Fibroblast of skin of back (primary cell): Measurements from ENCODE around the gene BARHL1.

Source experiments
- DNase-seq: peaks from one replicate; pipeline ENCODE4 v3.0.0-alpha.2; 2013

The BARHL1 gene

DNA sequence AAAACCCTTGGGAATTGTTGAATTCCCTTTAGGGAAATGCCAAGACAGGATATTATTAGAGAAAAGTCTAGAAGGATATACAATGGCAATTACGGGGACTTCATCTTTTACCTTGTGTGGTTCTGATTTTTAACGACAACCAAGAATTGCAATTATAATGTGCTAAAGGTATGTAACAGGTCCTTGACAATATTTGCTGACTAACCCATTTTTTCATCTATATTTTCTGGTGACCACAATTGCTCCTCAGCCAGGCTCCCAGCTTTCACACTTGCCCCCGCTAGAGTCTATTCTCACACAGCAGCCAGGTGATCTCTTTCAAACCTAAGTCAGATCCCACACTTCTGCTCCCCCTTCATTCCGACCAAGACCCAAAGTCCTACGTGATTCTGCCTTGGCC, 34.3 kb downstream of the BARHL1 start:
- no peak for DNase-seq

DNA sequence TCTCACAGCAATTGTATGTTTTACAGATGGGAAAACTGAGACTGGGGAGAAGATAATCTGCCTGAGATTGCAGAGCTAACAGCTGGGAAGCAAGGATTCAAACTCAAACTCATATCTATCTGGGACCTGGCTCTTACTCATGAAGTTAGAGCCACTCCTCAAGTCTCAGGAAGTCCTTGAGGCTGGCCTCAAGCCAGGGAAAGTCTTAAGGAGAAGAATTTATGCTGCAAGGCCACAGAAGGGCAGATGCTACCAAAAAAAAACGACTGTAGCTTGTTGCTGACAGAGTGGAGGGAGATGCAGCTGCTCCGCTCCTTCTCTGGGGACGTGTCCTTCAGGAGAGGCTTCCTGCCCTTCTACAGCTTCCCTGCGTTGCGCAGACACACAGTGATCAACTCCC, 39.8 kb downstream of the BARHL1 start:
- peak; percentile 50 for DNase-seq

DNA sequence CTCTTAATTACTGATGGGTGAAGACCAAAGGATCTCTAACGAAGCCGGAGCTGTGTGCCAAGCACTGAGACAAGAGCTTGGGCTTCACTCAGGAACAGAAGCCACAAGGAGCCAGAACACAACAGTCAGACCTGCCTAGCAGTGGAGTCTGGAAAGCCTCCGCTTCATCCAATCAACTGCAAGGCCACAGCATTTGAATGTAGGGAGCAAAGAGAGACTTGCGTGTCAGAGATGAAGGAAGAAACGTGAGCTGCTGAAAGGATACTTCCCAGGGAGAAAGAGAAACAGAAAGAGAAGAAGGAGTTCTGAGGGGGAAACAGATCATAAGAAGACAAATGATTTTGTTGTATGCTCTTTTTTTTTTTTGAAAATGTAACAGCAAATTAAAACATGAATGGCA, 43.9 kb downstream of the BARHL1 start:
- no peak for DNase-seq

DNA sequence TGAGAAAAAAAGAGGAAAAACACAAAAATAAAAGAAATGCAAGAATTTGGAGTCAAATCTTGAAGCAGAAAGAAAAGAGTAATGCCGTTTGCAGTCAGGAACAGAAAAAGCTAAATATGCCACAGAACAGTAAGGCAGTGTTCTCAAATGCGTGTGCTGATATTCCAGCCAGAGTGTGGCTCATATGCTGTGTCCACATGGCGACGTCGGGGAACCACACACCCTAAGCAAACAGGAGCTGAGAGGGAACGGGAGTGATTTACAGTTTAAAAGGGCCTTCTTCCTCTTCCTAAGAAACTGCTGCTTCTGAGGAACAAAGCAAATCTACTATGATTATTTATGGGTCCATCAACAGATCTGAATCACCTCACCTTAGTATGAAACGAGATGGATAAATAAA, 44.7 kb downstream of the BARHL1 start:
- no peak for DNase-seq

DNA sequence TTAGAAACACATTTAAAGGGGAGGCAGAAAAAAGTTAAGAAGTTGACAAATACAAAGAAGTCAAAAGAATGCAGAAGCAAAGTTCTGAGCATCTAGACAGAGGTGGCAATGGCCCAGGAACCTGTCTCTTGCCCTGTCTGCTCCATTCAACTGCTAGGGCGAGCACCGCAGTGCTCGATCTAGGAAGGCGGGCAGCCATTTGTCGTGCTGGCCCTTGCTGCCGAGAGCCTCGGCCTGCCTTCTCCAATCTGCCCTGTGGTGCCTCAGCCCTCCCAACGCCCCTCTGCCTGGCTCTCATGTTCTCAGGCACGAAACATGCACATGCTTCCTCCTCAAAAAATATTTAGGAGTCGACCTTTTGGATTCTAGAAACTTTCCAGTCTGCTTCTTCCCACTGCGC, 45.2 kb downstream of the BARHL1 start:
- DNase-seq = no peak

DNA sequence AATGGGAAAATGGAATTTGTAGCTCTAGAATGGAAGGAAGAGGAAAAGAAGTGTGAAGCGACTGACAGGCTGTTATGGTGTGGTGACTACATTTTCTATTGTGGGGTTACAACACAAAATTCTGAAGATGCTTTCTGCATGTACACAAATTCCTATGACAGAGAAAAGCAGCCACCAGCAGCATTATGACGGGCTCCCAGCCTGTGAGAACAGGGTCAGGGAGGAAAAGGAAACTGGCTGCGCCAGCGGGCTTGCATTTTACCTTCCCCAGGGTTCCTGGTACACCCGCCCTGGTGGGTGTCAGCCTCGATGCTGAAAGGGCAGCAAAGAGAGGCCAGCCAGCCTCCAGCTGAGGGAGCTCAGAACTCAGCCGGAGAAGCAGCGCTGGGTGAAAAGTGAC, 46.3 kb downstream of the BARHL1 start:
- no peak for DNase-seq

DNA sequence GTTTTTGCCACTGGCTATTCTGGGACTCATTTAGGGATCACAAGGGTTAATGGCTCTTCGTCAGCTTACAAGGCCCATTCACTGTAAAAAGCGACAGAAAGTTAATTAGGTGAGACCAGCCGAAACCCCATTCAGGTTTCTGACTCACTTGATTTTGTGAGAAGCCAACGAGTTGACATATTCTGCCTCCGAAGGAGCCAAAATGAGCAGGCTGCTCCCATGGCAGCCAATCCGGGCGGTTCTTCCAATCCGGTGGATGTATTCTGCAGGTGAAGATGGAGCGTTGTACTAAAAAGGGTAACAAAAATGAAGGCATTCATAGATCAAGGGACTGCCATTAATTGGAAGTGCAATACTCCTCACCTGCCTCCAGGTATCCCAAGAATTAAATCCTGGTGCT, 47.7 kb downstream of the BARHL1 start:
- DNase-seq = no peak

DNA sequence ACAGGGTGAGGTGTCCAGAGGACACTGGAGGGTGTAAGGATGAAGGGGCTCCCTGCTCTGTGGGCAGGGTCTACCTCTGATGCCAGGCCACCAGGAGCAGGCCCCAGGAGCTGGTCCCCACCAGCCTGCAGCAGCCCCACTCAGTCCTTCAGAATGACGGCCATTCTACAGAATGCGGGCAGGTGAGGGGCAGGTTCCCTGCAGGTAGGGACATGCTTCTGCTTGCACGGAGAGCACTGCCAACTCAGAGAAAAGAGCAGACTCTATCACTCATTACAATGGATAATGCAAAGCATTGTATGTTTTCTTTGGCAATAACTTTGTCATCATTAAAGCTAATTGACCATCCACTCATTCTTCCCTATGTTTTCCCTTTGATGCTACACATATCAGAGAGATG, 48.4 kb downstream of the BARHL1 start:
- no peak for DNase-seq

DNA sequence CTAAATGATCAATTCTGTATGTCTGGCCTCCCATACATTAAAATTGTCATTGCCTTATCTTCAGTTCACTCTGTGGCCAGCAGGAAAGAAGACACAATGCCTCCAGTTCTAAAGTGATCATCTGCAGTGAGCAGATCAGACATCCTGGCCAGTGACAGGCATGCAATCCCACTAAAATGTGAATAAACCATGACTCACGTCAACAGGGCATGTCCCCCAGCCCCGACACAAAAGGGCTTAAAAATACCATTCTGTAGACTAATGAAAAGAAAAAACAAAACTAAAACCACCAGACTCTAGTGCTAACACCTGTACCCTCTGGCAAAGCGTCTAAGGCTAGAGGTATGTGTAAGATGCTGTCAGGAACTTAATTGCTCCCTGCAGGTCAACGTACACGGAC, 48.9 kb downstream of the BARHL1 start:
- DNase-seq = peak; percentile 82

DNA sequence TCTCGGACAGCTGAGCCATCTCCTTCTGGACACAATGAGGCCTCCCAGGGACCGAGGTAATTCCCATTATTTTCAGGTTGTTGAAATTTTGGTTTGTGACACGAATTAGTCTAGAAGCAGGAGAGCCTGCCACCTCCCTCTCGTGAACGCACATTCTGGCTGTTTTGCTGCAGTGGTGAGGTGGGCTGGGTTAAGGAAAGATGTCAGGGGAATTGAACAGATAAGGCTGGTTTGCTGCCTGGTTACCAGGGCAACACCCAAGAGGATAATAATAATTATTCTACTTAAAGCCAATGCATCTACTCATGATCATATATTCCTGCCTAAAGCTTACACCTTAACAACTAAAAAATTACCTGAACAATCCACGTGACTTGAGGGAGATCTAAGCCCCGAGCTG, 49.3 kb downstream of the BARHL1 start:
- no peak for DNase-seq

DNA sequence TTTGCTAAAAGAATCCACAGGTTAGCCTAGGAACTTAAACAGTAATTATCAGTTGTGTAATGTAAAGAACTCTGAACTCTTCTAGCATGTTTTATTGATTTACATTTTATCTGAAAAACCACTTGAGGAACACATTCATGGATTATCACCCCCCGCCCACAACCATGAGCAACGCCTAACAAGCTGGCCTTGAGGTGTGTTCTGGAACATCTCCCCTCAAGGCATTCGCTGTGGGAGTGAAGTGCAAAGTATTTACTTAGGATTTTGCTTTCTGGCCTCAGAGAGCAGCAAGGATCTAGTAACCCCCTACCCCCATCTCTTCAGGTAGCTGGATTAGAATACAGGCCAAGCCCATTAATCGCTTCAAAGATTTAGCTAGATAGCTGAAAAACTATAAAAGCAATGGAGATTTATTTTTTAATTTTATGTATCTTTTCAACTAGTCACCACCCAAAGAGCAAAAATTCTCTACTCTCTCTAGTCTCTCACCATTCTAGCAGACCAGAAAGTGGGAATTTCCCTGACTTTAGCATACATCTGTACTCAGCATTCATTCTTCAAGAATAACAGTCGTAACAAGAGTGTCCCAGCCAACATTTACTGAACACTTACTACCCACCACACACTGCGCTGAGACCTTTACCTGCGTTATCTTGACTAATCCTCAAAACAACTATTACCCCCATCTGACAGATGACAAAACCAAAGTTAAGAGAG, 50.2 kb downstream of the BARHL1 start:
- no peak for DNase-seq

DNA sequence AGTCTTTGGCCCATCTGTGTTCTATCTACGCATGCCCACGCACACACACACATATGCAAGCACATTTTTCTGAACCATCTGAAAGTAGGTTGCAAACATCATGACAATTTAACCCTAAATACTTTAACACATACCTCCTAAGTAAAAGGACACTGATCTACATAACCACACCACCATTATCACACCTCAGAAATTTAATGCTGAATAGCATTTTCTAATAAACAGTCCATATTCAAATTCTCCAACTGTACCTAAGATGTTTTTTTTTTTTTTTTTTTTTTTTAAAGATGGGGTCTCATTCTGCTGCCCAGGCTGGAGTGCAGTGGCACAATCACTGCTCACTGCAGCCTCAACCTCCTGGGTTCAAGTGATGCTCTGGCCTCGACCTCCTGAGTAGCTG, 51.9 kb downstream of the BARHL1 start:
- DNase-seq = no peak

DNA sequence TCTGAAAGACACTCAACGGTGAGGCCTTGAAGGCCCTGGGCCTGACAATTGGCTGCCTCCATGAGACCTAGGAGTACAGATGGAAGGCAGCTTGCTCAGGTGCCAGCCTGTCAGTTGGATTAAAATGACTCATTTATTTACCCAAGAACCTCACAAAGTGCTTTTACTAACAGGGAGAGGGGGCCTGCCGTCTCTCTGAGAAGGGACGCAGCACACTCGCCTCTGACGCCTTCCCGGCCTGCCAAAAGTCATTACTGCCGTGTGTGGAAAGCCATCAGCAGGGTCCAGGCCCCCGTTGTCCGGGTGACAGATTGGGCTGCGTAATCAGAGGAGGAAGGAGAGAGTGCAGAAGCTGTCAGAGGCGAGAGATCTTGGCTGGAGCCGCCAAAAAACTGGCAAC, 54.9 kb downstream of the BARHL1 start:
- DNase-seq = no peak

DNA sequence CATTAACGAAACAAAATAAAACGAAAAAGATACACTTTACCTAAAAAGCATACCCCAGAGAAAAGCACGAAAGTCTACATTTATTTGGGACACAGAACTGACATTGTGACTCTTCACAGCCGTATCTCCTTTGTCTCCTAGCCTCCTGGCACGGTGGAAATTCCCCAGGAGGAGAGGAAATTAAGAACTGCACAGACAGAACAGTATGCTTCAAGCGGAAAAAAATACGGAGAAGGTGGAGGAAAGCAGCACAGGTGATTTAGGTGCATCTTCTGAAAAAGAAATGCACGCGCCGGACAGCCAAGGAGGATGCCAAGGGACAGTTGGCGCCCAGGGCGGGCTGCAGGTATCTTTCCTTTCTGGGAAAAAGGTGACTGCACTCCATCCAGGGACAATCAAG, 55.4 kb downstream of the BARHL1 start:
- DNase-seq = no peak

DNA sequence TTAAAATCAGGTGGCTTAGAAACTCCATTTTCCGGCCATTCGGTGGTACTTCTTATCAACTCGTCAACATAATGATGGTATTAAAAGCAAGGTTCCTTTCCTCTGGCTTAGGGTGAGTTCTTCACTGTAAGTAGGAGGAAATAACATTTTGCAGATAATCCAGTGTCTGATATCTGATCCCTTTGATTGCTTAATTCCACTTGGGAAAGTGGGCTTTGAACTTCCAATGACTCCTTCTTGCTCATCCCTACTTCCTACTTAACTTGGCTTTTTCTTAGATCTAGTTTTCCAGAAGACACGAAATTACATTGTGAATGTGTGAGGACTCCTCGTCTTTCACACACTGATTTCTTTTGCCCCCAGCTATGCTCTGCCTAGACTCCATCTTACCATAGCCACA, 55.8 kb downstream of the BARHL1 start:
- DNase-seq = no peak

DNA sequence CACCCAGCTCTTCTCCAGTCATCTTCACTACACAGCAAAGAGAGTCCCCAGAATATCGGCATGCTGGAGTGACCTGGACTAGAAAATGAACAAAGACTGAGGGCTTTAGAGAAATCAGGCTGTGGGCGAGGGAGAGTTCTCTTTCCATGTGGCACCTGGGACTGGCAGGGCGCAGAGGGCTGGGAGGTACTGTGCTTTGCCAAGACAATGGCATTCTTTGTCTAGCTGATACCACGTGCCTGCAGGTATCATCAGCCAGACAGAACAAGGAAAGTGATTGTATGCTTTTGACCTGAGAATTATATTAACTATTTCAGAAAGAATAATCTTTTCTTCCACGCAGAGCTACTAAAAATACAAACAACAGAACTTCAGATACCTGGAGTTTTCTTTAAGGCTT, 56.9 kb downstream of the BARHL1 start:
- DNase-seq = no peak
